ENCODE results near the gene USP14.
A peak's percentile ranks its signal among the peaks of the same experiment; 100 is the strongest.
"Not testable (repeated sequence)": the region's sequence is repeated elsewhere in the genome, so short reads cannot be mapped to it uniquely, and the experiment has no call there.

The USP14 gene

DNA sequence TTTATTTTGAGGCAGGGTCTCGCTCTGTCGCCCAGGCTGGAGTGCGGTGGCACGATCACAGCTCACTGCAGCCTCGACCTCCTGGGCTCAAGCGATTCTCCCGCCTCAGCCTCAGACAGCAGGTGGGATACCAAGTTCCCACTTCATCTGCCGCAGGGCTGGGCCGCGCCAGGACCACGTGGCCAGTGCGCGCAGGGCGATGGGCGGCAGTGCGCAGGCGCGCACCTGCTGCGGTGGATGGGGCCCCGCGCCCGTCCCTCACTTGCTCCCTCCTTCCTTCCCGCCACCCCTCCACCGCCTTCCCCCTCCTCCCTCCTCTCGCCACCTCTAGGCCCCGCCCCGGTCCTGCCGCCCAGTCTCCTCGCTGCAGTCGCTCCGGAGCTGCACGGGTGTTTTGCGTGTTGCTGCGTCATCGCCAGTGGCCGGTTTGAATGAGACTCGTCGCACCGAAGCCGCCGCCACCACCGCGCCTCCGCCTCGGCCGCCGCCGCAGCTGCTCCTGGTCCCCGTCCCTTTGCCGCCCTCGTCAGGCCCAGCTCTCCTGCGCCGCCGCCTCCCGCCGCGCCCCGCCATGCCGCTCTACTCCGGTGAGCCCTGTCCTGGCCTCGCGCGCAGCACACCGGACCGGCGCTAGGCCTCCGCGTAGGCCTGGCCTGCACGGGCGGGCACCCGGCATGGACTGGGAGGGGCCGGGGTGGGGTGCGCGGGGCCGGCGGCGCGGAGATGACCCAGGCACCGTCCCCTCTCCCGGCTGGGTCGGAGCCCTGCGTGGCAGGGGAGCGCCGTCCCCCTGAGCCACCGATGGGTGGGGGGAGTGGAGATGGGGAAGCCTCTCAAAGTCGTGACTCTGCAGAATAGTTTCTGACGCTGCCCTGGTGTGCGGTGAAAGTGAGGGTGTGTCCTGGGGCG is at the start of gene USP14:
TSS of gene USP14 (plus strand) at position 430 of the 909 bp plus-strand sequence. CDS start at position 572, 142 bp downstream.
- ATAC-seq (peak; percentile 97), DNase-seq (peak; percentile 98)

- DNase-seq, ATAC-seq: not testable (repeated sequence)
These were observed 49.7 kb upstream of the USP14 start for GRCh38 chr18:108665-109063.

GRCh38 chr18:109130-109921 is 49.0 kb upstream of the USP14 start:
- not testable (repeated sequence) for ATAC-seq
- peak; percentile 52 for DNase-seq

- not testable (repeated sequence) for DNase-seq
These were observed 48.5 kb upstream of the USP14 start for GRCh38 chr18:109922-110261.

DNA sequence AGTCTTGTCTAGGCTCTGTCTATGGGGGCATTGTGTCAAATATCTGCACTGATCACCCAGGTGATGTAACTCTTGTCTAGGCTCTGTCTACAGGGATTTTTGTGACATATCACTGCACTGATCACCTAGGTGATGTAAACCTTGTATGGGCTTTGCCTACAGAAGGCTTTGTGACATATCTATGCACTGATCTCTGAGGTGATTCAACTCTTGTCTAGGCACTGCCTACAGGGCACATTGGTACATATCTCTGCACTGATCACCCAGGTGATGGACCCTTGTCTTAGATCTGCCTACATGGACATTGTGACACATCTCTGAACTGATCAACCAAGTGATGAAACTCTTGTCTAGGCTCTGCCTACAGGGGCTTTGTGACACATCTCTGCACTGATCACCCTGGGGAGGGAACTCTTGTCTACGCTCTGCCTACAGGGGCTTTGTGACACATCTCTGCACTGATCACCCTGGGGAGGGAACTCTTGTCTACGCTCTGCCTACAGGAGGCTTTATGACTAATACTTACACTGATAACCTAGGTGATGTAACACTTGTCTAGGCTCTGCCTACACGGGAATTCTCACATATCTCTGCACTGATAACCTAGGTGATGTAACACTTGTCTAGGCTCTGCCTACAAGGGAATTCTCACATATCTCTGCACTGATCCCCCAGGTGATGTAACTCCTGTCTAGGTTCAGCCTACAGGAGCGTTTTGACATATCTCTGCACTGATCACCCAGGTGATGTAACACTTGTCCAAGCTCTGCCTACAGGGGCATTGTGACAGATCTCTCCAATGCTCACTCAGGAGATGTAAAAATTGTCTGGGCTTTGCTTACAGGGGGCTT is 47.8 kb upstream of the USP14 start:
- peak; percentile 34 for DNase-seq

More at GRCh38 chr18:109922-110261, 48.5 kb upstream of the USP14 start:
- not testable (repeated sequence) for ATAC-seq

DNA sequence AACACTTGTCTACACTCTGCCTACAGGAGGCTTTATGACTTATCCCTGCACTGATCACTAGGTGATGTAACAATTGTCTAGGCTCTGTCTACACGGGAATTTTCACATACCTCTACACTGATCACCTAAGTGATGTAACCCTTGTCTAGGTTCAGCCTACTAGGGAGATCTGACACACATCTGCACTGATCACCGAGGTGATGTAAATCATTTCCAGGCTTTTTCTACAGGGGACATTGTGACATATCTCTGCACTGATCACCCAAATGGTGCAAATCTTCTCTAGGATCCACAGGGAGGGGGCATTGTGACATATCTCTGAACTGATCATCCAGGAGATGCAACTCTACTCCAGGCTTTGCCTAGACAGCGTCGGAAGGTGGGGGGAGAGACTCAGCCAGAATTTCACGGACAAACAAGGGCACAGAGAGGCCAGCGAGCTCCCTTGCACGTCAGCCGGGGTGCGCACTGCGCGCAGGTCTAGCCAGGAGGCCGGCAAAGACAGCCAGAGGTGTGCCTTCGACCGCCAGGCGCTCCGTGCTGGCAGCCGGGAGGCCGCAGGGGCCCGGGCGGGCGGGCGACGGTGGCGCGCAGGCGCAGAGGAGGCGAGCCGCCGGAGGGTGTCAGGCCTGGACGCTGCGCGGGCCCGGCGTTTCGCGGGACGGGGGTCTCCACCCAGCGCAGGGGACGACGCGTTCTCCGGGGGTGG is 46.9 kb upstream of the USP14 start:
- ATAC-seq (peak; percentile 15), DNase-seq (peak; percentile 79)

More for the DNA sequence above, 47.8 kb upstream of the USP14 start:
- ATAC-seq = not testable (repeated sequence)

GRCh38 chr18:112015-112733 is 46.2 kb upstream of the USP14 start:
- DNase-seq = peak; percentile 16
- not testable (repeated sequence) for ATAC-seq

DNA sequence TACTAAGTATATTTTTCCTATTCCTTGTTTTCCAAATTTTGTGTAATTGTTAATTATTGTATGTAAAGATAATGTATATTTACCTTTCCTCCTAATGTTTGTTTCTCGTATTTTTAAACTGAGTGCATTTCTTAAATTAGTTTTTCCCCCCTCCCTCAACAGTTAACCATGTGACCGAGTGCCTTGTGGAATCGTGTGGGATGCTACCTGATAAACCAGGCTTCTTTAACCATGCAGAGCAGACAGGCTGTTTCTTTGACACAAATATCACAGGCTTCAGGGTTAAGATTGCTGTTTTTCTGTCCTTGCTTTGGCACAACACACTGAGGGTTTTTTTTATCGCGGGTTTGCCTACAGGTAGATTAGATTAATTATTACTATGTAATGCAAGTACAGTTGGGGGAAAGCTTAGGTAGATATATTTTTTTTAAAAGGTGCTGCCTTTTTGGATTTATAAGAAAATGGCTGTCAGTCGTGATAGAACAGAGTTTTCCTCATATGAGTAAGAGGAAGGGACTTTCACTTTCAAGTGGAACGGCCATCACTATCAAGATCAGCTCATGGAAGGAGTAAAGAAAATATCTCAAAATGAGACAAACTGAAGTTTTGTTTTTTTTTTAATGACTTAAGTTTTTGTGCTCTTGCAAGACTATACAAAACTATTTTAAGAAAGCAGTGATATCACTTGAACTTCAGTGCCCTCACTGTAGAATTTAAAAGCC is 37.7 kb upstream of the USP14 start:
- not testable (repeated sequence) for ATAC-seq, DNase-seq

DNA sequence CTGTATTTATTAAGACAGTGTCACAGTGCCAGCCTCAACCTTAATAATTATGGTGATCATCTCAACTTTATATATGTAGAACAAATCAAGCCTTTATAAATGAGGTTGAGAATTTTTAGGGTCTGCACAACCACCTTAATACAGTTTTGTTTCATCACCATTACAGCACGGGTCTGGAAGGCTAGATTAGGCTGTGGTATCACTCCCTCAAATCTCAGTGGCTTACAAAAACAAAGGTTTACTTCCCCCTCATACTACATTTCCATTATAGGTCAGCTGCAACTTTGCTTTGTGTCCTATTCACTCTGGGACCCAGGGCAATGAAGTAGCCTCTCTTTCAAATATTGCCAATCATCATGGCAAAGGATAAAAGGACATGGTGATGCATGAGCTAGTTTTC is 23.3 kb upstream of the USP14 start:
- DNase-seq (no peak), ATAC-seq (no peak)

DNA sequence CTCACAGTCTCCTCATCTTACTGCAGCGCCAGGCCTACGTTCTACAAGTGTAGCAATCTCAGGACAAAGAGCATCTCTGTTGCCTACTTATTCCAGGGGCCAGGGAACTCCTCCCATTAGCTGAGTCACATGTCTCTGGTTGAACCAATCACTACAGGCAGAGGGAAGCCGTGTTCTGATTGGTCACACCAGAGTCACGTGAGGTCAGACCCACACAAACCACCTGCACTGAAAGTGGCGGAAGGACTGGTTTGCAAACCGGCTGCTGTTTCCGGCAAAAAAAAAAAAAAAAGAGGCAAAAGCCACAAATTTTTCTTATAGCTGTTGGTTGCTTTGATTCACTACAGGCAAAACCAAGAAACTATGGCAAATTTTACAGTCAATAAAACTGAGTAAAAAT is 21.9 kb upstream of the USP14 start:
- peak; percentile 24 for DNase-seq
- peak; percentile 49 for ATAC-seq

- no peak for ATAC-seq
These were observed 21.0 kb upstream of the USP14 start for GRCh38 chr18:137327-137726.

DNA sequence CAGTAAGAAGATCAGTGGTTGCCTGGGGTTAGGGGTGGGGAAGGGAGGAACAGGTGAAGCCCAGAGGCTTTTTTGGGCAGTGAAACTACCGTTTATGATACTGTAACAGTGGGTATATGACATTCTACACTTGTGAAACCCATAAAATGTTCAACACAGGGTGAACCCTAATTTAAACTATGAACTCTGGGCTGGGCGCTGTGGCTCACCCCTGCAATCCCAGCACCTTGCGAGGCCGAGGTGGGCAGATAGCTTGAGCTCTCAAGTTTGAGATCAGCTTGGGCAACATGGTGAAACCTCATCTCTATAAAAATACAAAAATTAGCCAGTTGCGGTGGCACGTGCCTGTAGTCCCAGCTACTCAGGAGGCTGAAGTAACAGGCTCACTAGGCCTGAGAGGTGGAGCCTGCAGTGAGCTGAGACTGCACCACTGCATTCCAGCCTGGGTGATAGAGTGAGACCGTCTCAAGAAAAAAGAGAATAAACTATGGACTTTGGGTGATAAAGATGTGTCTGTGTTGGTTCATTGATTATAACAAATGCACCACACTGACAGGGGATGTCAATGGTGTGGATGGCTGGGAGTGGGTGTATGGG is 17.6 kb upstream of the USP14 start:
- ATAC-seq (no peak), DNase-seq (no peak)

More at GRCh38 chr18:137327-137726, 21.0 kb upstream of the USP14 start:
- no peak for DNase-seq

- not testable (repeated sequence) for DNase-seq, ATAC-seq
These were observed 15.6 kb upstream of the USP14 start for GRCh38 chr18:142624-143296.

DNA sequence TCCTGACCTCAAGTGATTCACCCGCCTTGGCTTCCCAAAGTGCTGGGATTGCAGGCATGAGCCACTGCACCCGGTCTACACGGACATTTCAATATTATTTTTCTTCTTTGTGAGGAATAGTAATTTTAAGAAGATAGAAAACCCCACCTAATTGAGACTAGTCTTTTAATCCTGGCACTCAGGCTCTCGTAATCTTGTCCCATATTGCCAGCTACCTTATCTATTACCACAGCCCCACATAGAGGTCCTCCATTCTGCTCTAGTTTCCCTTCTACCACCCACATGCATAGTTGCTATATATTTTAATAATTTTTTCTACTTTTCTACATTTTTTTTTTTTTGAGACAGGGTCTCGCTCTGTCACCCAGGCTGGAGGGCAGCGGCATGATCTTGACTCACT is 9.5 kb upstream of the USP14 start:
- ATAC-seq = no peak

GRCh38 chr18:154151-154550 is 4.2 kb upstream of the USP14 start:
- no peak for ATAC-seq

More for the DNA sequence above, 9.5 kb upstream of the USP14 start:
- no peak for DNase-seq

DNA sequence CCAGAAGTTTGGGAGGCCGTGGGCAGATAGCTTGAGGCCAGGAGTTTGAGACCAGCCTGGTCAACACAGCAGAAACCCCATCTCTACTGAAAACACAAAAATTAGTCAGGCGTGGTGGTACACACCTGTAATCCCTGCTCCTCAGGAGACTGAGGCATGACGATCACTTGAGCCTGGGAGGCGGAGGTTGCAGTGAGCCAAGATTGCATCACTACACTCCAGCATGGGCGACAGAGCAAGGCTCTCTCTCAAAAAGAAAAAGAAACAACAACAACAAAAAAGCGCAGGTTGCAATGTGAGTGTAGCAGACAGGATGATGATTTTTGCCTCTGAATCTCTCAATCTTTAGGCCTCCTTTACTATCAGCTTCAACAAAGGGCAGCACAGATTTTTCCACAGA is 2.7 kb upstream of the USP14 start:
- ATAC-seq (no peak), DNase-seq (no peak)

More at GRCh38 chr18:154151-154550, 4.2 kb upstream of the USP14 start:
- DNase-seq = no peak

GRCh38 chr18:156514-157230 is 1.7 kb upstream of the USP14 start:
- ATAC-seq (no peak), DNase-seq (no peak)

DNA sequence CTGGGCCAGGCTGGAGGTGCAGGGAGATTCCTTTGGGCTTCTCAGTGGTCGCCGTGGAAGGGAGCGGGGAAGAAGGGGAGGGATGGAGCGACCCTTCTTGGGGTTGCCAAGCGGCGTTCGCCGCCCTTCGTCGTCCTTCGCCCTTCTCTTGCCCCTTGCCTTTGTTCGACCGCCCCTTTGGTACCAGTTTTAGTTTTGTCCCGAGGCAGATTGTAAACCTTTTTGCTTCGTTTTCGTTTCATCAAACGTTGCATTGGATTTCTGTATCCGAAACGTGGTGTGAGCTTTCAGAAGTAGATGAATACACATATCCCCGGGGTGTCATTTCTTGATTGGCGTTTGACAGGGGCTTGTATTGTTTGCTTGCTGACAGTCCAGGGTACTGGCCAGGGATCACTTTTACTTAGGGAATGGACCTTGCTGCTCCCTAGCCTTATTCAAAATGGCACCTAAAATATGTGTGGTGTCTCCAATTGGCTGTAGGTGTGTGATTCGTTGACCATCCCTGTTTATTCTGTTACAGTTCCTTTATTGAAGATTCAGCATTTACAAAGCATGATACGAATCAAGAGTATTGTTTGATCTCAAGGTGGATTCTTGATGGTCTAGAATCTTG is 788 bp downstream of the USP14 start:
- DNase-seq (no peak), ATAC-seq (no peak)
